HuH-7 (cell line): ENCODE results near the gene EMC9.

Source experiments
- DNase-seq: peaks from one replicate; pipeline ENCODE4 v3.0.0; 2011; ENCODE audit warnings: low spot score

Gene EMC9

DNA sequence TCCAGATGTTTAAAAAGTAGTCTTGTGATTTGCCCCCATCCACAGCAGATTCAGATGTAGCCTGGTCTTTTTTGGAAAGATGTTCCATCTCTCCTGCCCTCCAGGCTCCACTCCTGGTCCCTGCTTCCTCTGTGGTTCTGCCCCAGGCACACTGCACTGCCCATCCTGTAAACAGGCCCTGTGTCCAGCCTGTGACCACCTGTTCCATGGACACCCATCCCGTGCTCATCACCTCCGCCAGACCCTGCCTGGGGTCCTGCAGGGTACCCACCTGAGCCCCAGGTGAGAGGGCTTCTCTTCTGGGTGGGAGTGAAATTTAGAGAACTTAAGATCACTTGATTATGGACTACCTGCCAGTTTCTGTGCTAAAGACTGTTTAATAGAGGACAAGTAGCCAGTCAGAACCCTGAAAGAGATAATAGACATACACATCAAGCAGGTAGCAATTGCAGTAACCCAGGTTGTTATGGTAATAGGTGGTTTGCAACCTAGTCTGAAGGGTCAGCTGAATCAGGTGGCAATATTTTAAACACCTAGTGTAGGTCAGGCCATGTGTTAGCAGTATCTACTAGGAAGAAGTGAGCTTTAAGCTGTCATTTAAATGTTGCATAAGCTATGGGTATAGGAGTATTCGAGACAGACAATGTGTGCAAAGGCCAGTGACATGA lies 8.0 kb upstream of the EMC9 start:
- no peak for DNase-seq

GRCh38 chr14:24147761-24148428 lies 6.5 kb upstream of the EMC9 start:
- DNase-seq = no peak

- DNase-seq = peak; percentile 90
Observed at GRCh38 chr14:24146978-24147760, 5.8 kb upstream of the EMC9 start, which contains the start of gene RNF31. Gene RNF31, plus strand, starts transcription at chr14:24147498. Its CDS starts 201 bp downstream, at chr14:24147699.

DNA sequence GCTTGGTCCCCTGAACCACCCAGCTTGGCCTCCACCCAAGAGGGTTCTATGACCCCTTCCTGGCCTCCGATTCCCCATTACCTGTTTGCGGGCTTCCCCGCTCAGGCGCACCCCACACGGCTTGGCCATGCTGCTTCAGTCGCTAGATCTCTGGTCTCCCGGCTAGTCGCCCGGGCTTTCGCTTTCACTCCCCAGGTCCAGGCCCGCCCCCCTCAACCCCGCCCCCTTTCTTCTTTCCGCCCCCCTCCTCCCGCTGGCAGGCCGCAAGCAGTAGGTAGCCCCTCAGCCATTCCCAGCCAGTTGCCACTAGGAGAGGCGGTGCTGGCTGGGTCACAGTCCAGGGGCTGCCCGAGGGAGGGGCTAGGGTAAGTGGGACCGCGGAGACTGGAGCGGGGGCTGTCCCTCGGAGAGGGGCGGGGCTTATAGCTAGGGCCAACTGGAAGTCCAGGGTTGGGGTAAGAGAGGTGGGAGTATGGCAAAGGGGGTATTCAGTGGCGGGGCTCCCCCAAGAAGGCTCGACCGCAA lies 5.1 kb upstream of the EMC9 start, which contains the start of gene PSME2:
TSS of gene PSME2 (minus strand) at position 158 of the 525 bp plus-strand sequence. CDS start at position 129, 29 bp downstream.
- DNase-seq = peak; percentile 96

- DNase-seq = no peak
Observed at GRCh38 chr14:24145690-24146452, 4.5 kb upstream of the EMC9 start.

- no peak for DNase-seq
Observed at GRCh38 chr14:24145219-24145618, 3.8 kb upstream of the EMC9 start.

GRCh38 chr14:24144451-24144850 lies 3.1 kb upstream of the EMC9 start:
- DNase-seq = no peak

- no peak for DNase-seq
Observed at GRCh38 chr14:24143511-24143910, 2.1 kb upstream of the EMC9 start.

DNA sequence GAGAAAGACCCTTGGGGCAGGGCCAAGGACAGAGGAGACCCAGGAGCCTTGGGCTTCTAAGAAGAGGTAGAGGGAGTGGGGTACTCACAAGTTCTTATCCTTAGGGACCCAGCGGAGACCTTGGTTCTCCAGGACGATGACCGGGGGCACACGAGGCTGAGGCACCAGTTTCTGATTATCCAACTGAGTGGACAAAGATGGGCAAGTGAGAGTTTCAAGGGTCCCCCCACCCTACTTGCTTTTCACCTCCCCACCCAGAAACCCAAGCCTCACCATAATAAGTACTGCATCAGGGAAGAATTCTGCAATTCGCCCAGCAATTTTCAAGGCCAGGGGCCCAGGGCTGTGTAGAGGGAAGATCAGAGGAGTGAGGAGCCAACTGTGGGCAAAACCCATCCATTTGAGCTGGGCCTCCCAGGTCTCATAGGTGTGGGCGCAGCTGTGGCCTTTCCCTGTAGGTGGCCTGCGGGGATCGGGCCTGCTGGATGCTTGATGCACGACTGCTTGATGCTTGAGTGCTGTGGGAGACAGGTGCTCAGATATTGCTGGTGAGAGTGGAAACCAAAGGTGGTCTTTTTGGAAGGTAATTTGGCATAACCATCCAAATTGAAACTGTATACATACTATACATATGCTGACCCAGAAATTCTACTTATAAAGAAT lies 2.0 kb downstream of the EMC9 start:
- peak; percentile 53 for DNase-seq

- no peak for DNase-seq
Observed at GRCh38 chr14:24138396-24139271, 2.8 kb downstream of the EMC9 start.

- no peak for DNase-seq
Observed at GRCh38 chr14:24137529-24138395, 3.6 kb downstream of the EMC9 start.

DNA sequence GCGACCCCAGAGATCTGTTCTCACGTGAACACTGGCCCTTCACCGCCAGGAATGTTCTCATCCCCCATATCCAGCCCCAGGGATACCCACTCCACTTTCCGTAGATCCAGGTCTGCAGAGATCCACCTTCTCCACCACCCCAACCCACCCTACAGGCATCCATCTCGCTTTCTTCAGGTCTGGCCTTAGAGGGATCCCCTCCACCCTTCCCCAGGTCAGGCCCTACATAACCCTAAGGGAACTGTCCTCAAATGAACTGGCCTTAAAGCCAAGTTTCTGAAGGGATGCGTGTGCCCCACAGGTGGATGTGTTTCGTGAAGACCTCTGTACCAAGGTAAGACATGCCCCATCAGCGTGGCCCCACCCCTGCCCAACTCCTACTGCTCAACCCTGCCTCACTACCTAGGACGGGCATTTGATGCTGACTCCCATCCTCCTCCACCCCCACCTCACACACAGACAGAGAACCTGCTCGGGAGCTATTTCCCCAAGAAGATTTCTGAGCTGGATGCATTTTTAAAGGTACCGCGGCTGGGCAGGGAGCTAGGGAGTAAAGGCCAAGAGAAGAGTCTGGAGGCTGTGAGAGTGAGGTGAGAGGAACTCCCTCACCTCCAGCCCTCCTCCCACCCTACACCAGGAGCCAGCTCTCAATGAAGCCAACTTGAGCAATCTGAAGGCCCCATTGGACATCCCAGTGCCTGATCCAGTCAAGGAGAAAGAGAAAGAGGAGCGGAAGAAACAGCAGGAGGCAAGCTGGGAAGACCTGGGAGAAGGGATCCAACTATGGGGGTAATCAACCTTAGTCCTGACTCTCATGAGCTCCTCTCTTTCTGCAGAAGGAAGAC lies 4.5 kb downstream of the EMC9 start:
- DNase-seq = no peak

- peak; percentile 91 for DNase-seq
Observed at GRCh38 chr14:24135834-24136683, 5.3 kb downstream of the EMC9 start, which contains the start of gene PSME1. Gene PSME1, plus strand, starts transcription at chr14:24136194. Its CDS starts 69 bp downstream, at chr14:24136263.

GRCh38 chr14:24135584-24135833 lies 5.9 kb downstream of the EMC9 start:
- DNase-seq = no peak

DNA sequence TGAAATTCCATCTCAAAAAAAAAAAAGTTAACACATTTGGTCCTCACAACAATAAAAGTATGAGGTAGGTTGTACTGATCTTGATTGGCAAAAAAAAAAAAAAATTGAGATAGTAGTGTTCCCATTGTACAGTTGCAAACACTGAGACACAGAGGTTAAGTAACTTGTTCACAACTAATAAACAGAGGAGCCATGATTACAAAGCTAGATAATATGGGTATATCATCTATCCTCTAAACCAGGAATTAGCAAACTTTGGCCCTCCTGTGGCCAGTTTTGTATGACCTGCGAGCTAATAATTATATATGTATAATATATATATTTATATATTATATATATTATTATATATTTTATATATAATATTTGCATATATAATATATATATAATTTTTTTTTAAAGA lies 7.7 kb downstream of the EMC9 start:
- no peak for DNase-seq

DNA sequence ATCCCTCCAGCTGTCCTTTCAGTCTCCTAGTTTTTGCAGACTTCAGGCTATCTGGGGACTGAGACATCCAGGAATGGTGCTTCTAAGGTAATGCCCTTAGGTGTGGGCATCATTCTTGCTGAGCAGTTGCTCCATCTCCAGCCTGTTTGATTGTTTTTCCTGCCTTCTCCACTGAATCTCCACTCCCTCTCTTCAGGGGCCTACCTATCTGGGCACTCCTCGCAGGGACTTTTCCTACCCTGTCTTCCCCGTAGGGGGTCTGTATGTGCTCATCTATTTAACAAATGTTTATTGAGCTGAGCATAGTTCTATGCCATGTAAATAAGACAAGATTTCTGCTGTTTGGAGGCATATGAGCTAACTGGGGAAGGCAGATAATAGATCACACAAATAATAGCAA lies 8.4 kb downstream of the EMC9 start:
- no peak for DNase-seq

- DNase-seq = no peak
Observed at GRCh38 chr14:24132061-24132685, 9.2 kb downstream of the EMC9 start.
